HEK293T (cell line): ENCODE data around the gene FGR.

ENCODE experiments used
- ARNT ChIP-seq: fragments of 450-650 bp; IDR thresholded peaks from 2 replicates; pipeline ENCODE4 v1.6.1; 2017; ENCODE audit warnings: mild to moderate bottlenecking
- BHLHE40 ChIP-seq: fragments of 450-650 bp; IDR thresholded peaks from 2 replicates; pipeline ENCODE4 v1.6.1; 2016; ENCODE audit warnings: mild to moderate bottlenecking, moderate library complexity, borderline replicate concordance
- ELF4 ChIP-seq: fragments of 450-650 bp; IDR thresholded peaks from 2 replicates; pipeline ENCODE4 v1.6.1; 2017; ENCODE audit warnings: antibody characterized with exemption
- FOXM1 ChIP-seq: fragments of 450-650 bp; IDR thresholded peaks from 2 replicates; pipeline ENCODE4 v1.6.1; 2017; ENCODE audit warnings: mild to moderate bottlenecking, borderline replicate concordance
- L3MBTL2 ChIP-seq: fragments of 450-650 bp; conservative IDR thresholded peaks from 2 replicates; pipeline ENCODE4 v1.6.1; 2016; ENCODE audit warnings: mild to moderate bottlenecking
- LEF1 ChIP-seq: fragments of 450-650 bp; IDR thresholded peaks from 2 replicates; pipeline ENCODE4 v1.6.1; 2017; ENCODE audit warnings: mild to moderate bottlenecking, borderline replicate concordance
- NFRKB ChIP-seq: fragments of 450-650 bp; IDR thresholded peaks from 2 replicates; pipeline ENCODE4 v1.6.1; 2016; ENCODE audit warnings: mild to moderate bottlenecking, moderate library complexity
- SP1 ChIP-seq: fragments of 450-650 bp; IDR thresholded peaks from 2 replicates; pipeline ENCODE4 v1.6.1; 2017
- SUZ12 ChIP-seq: fragments of 450-650 bp; IDR thresholded peaks from 2 replicates; pipeline ENCODE4 v1.6.1; 2016; ENCODE audit warnings: mild to moderate bottlenecking
- TARDBP ChIP-seq: fragments of 450-650 bp; IDR thresholded peaks from 2 replicates; pipeline ENCODE4 v1.6.1; 2016
- ZNF384 ChIP-seq: fragments of 450-650 bp; IDR thresholded peaks from 2 replicates; pipeline ENCODE4 v1.6.1; 2016

GRCh38 chr1:27606708-27607238, 28.2 kb downstream of the FGR start:
- TF ChIP-seq ELF4 (no peak), BHLHE40 (no peak), L3MBTL2 (no peak), SP1 (no peak), FOXM1 (no peak), ARNT (no peak), TARDBP (no peak), LEF1 (no peak), SUZ12 (no peak), NFRKB (no peak), ZNF384 (no peak)
